ENCODE results near the gene ARRDC3. TPM values are rescaled to one million over a fixed set of nuclear protein-coding genes. Genes with fewer than 3 reads are reported as not detected.

Gene ARRDC3
- polyA plus RNA-seq, 4 donors: 142 to 182 (median 157) TPM

- no peak for DNase-seq (ENCODE audit: low read depth in 4 of 4, low spot score in 3 of 4)
Measured at GRCh38 chr5:91318724-91319123, 64.4 kb downstream of the ARRDC3 start.
